Gastroesophageal sphincter (tissue), 3 donors: ENCODE data around the gene MIDN.

Source experiments
- EP300 ChIP-seq: sonication (generic); formaldehyde crosslinking; IDR thresholded peaks from one replicate; pipeline ENCODE4 v1.6.1; 2017; ENCODE audit warnings: antibody characterized with exemption, mild to moderate bottlenecking
- POLR2AphosphoS5 ChIP-seq: sonication (generic); formaldehyde crosslinking; IDR thresholded peaks from one replicate; pipeline ENCODE4 v1.6.1; 2017; ENCODE audit warnings: antibody characterized with exemption
- TF ChIP-seq, protein P1 (sequence below), 4 experiments: fragments of 200-600 bp in 2 of 4; fragments of 450-650 bp in 2 of 4; sonication (generic) in 1 of 4; IDR thresholded peaks; one replicate each; pipeline ENCODE4 v1.5.1; 2017 to 2019; ENCODE audit warnings: antibody characterized with exemption in 4 of 4, mild to moderate bottlenecking in 2 of 4, moderate library complexity in 2 of 4

DNA sequence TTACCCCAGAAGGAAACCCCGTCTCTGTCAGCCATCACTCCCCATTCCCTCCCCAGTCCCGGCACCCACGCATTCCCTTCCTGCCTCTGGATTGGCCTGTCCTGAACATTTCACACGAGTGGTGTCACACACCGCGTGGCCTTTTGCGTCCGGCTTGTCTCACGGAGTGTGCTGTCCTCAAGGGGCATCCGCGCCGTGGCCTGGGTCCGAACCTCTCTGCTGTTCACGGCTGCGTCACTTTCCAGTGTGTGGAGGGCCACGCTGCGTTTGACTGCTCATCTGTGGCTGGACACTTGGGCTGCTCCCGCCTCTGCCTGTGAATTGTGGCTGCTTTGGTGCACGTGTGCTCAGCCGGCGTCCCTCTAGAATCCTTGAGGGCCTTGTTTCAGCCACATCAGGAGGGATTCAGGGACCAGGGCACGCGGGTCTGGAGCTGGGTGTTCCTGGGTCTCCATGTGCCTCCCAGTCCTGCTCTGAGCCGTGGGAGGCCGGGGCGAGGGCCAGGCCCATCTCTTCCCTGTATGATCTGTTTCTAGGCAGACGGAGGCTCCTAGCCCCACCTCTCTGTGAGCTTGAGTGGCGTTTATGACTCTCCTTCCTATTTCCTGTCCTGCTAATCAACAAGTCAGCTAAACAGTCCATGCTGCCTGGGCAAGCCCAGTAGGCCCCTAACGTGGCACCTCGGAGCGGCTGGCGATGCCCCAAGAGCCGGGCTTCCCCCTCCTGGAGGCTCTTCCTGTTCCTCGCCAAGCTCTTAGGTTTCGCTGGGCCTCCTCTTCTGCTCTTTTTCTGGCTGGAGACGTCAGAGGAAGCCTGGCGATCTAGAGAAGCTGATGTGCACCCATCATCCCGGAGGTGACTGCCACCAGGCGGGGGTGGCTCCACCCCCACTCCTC is 34.7 kb upstream of the MIDN start:
- TF ChIP-seq, protein P1, sequence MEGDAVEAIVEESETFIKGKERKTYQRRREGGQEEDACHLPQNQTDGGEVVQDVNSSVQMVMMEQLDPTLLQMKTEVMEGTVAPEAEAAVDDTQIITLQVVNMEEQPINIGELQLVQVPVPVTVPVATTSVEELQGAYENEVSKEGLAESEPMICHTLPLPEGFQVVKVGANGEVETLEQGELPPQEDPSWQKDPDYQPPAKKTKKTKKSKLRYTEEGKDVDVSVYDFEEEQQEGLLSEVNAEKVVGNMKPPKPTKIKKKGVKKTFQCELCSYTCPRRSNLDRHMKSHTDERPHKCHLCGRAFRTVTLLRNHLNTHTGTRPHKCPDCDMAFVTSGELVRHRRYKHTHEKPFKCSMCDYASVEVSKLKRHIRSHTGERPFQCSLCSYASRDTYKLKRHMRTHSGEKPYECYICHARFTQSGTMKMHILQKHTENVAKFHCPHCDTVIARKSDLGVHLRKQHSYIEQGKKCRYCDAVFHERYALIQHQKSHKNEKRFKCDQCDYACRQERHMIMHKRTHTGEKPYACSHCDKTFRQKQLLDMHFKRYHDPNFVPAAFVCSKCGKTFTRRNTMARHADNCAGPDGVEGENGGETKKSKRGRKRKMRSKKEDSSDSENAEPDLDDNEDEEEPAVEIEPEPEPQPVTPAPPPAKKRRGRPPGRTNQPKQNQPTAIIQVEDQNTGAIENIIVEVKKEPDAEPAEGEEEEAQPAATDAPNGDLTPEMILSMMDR (IDR thresholded peaks at IDR 0.05), result no peak
- TF ChIP-seq EP300, result no peak
- TF ChIP-seq POLR2AphosphoS5, result peak; percentile 15
